Neural cell (in vitro differentiated cells): Measurements from ENCODE around the gene FTMT. TPM values are rescaled to one million over a fixed set of nuclear protein-coding genes. Genes with fewer than 3 reads are reported as not detected.

Source experiments
- H2AFZ ChIP-seq: fragments of 200-600, 300-800 bp; sonication (generic), shearing (Covaris generic); 2 replicates; pipeline ENCODE4 v1.6.0; 2014; ENCODE audit warnings: low read depth, mild to moderate bottlenecking, antibody characterized with exemption, low read length, moderate library complexity
- H3F3A ChIP-seq: fragments of 200-600 bp; shearing (Covaris generic); 2 replicates; pipeline ENCODE4 v1.6.1; 2016; ENCODE audit warnings: mild to moderate bottlenecking, moderate library complexity, mixed read lengths, antibody characterized with exemption, low read length; ENCODE audit not compliant: insufficient read depth, poor library complexity, severe bottlenecking
- H3K27ac ChIP-seq: fragments of 200-600, 300-800 bp; sonication (generic), shearing (Covaris generic); 2 replicates; pipeline ENCODE4 v1.5.1; 2014; ENCODE audit warnings: mild to moderate bottlenecking, low read length, moderate library complexity
- H3K27me3 ChIP-seq: fragments of 300-800, 200-600 bp; sonication (generic), shearing (Covaris generic); 2 replicates; pipeline ENCODE4 v1.6.0; 2014; ENCODE audit warnings: mild to moderate bottlenecking, low read depth, low read length, moderate library complexity; ENCODE audit not compliant: insufficient read depth
- H3K36me3 ChIP-seq: fragments of 300-800, 200-600 bp; sonication (generic), shearing (Covaris generic); 2 replicates; pipeline ENCODE4 v1.5.1; 2014; ENCODE audit warnings: mild to moderate bottlenecking, antibody characterized with exemption, low read length, moderate library complexity; ENCODE audit not compliant: insufficient read depth
- H3K4me2 ChIP-seq: fragments of 300-800, 200-600 bp; sonication (generic), shearing (Covaris generic); 2 replicates; pipeline ENCODE4 v1.6.0; 2014; ENCODE audit warnings: mild to moderate bottlenecking, low read length
- H3K4me3 ChIP-seq: fragments of 300-800, 200-600 bp; sonication (generic), shearing (Covaris generic); 2 replicates; pipeline ENCODE4 v1.5.1; 2014; ENCODE audit warnings: mild to moderate bottlenecking, low read length, moderate library complexity
- H3K79me2 ChIP-seq: fragments of 200-600 bp; shearing (Covaris generic); replicated peaks from 2 replicates; pipeline ENCODE4 v1.6.0; 2014; ENCODE audit warnings: mild to moderate bottlenecking, low read length, moderate library complexity; ENCODE audit not compliant: insufficient read depth
- H3K9ac ChIP-seq: fragments of 300-800, 200-600 bp; sonication (generic), shearing (Covaris generic); 2 replicates; pipeline ENCODE4 v1.6.1; 2016; ENCODE audit warnings: mild to moderate bottlenecking, low read length, mixed read lengths
- H3K9me2 ChIP-seq: fragments of 200-600 bp; shearing (Covaris generic); 2 replicates; pipeline ENCODE4 v1.6.1; 2016; ENCODE audit warnings: mild to moderate bottlenecking, low read length, mixed read lengths; ENCODE audit not compliant: insufficient read depth
- H3K9me3 ChIP-seq: fragments of 200-600, 300-800 bp; sonication (generic), shearing (Covaris generic); 2 replicates; pipeline ENCODE4 v1.6.1; 2016; ENCODE audit warnings: mild to moderate bottlenecking, mixed run types, low read length, moderate library complexity, mixed read lengths
- H4K20me1 ChIP-seq: fragments of 200-600 bp; shearing (Covaris generic); 2 replicates; pipeline ENCODE4 v1.6.1; 2016; ENCODE audit warnings: mild to moderate bottlenecking, mixed run types; ENCODE audit not compliant: insufficient read depth
- CTCF ChIP-seq: fragments of 450-650 bp; IDR thresholded peaks from 2 replicates; pipeline ENCODE4 v1.5.1; 2014; ENCODE audit warnings: antibody characterized with exemption, mild to moderate bottlenecking, moderate library complexity; ENCODE audit not compliant: poor library complexity, severe bottlenecking
- EP300 ChIP-seq: fragments of 450-650 bp; conservative IDR thresholded peaks from 2 replicates; pipeline ENCODE4 v1.6.1; 2014; ENCODE audit warnings: antibody characterized with exemption, mild to moderate bottlenecking, moderate library complexity; ENCODE audit not compliant: poor library complexity, severe bottlenecking
- EZH2 ChIP-seq: fragments of 200-600, 300-800 bp; shearing (Covaris generic), sonication (generic); IDR thresholded peaks from 2 replicates; pipeline ENCODE4 v1.6.1; 2014; ENCODE audit warnings: antibody characterized with exemption, low read length, borderline replicate concordance, mild to moderate bottlenecking; ENCODE audit not compliant: insufficient read depth, poor library complexity, severe bottlenecking
- MXI1 ChIP-seq: fragments of 450-650 bp; conservative IDR thresholded peaks from 2 replicates; pipeline ENCODE4 v1.6.1; 2014; ENCODE audit warnings: antibody characterized with exemption, mild to moderate bottlenecking; ENCODE audit not compliant: poor library complexity, severe bottlenecking
- POLR2AphosphoS5 ChIP-seq: IDR thresholded peaks from 2 replicates; pipeline ENCODE4 v1.6.1; 2012
- RAD21 ChIP-seq: fragments of 450-650 bp; conservative IDR thresholded peaks from 2 replicates; pipeline ENCODE4 v1.6.1; 2014; ENCODE audit warnings: antibody characterized with exemption, mild to moderate bottlenecking, moderate library complexity
- REST ChIP-seq: IDR thresholded peaks from 2 replicates; pipeline ENCODE4 v1.6.1; 2012; ENCODE audit warnings: borderline replicate concordance
- SMC3 ChIP-seq: fragments of 450-650 bp; conservative IDR thresholded peaks from 2 replicates; pipeline ENCODE4 v1.6.1; 2014; ENCODE audit warnings: antibody characterized with exemption, mild to moderate bottlenecking, moderate library complexity; ENCODE audit not compliant: poor library complexity
- TAF1 ChIP-seq: IDR thresholded peaks from 2 replicates; pipeline ENCODE4 v1.6.1; 2012; ENCODE audit warnings: low read depth
- polyA plus RNA-seq: library from polyadenylated mRNA; depleted of rRNA; stranded (reverse); fragments of >200 nt; gene quantifications from 2 replicates; pipeline ENCODE4 v1.2.3, GENCODE V29; 2014

FTMT gene
- polyA plus RNA-seq, 1 donor from 2014 or later: not detected

DNA sequence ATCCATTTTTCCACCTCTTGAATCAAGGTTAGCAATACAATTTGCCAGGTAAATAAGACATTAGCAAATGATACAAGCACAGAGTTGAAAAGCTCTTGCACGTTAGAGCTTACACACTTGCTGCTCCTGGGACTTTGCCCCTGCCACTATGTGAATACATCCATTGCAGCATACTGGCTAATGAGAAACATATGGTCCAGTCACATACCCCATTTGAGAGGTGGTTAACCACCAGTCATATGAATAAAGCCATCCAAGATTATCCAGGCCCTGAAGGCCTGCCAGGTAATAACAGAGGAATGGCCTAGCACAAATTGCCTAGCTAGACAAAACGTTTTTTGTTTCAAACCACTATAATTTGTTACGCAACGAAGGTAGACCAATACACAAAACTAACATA, 45.8 kb upstream of the FTMT start:
- Histone ChIP-seq H3K27me3 (no peaks in the 10 kb centered on the region), H4K20me1 (no peaks in the 10 kb centered on the region), H3K9me2 (no peaks in the 10 kb centered on the region), H3K4me2 (no peak overlapping the region), H3K4me3 (no peak overlapping the region), H3K79me2 (no peaks in the 10 kb centered on the region), H3K36me3 (no peaks in the 10 kb centered on the region), H3K9ac (no peak overlapping the region), H3F3A (no peaks in the 10 kb centered on the region), H3K9me3 (no peaks in the 10 kb centered on the region), H2AFZ (no peak overlapping the region), H3K27ac (no peak overlapping the region)
- TF ChIP-seq EP300 (no peak), EZH2 (no peak), TAF1 (no peak), SMC3 (no peak), POLR2AphosphoS5 (no peak), MXI1 (no peak), CTCF (no peak), REST (no peak), RAD21 (no peak)

GRCh38 chr5:121816164-121816563, 35.5 kb upstream of the FTMT start:
- H4K20me1 ChIP-seq: no peaks in the 10 kb centered on the region
- H3K79me2 ChIP-seq: no peaks in the 10 kb centered on the region
- no peak overlapping the region for H3K27ac ChIP-seq
- no peaks in the 10 kb centered on the region for H3K36me3 ChIP-seq
- H3K4me3 ChIP-seq: no peak overlapping the region
- H3K9me3 ChIP-seq: no peaks in the 10 kb centered on the region
- TF ChIP-seq EZH2 (no peak), RAD21 (no peak), POLR2AphosphoS5 (no peak), TAF1 (no peak), CTCF (no peak), MXI1 (no peak), SMC3 (no peak), REST (no peak), EP300 (no peak)
- H3K9ac ChIP-seq: no peak overlapping the region
- no peaks in the 10 kb centered on the region for H3F3A ChIP-seq
- no peak overlapping the region for H2AFZ ChIP-seq
- H3K4me2 ChIP-seq: no peak overlapping the region
- no peaks in the 10 kb centered on the region for H3K9me2 ChIP-seq
- no peaks in the 10 kb centered on the region for H3K27me3 ChIP-seq
